GM21360 (cell line): Measurements from ENCODE around the gene PPP1R3C.

ENCODE experiments used
- ATAC-seq: cut with Tn5 transposase; IDR thresholded peaks from one replicate; pipeline ENCODE4 v1.9.1; 2021; ENCODE audit warnings: mild to moderate bottlenecking, moderate library complexity; ENCODE audit not compliant: unreplicated experiment

The PPP1R3C gene

DNA sequence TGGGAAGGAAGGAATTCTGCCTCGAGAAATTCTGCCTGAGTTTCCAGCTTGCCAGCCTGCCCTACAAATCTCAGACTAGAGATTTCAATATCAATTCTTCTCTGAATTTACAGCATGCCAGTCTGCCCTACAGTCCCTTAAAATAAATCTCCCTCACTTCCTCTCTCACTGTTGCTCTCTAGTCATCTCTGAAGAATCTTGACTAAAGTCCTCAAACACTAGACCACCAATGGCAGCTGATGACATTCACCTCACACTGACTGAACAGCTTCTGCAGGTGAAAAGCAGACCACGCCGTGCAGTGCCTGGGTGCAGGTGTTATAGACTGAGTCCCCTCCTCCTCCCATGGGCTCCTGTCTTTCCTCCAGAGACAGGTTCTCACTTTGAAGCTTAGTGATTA lies 30.4 kb downstream of the PPP1R3C start:
- no peak for ATAC-seq

DNA sequence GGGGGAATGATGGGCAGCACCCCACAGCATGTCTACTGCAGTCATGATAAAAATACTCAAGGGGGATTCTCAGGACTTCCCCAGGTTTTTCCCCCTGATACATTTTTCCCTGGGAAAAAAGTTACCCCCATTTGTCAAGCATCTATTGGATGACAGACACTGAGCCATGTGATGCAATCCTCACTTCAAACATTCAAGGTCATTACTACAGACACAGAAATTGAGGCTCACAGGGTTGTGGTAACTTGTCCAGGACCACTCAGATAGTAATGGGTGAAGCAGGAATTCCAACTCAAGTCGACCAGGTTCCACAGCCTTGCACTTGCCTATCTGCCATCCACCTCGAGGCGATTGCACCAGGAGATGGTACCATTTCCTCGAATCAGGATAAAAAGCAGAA lies 31.7 kb downstream of the PPP1R3C start:
- no peak for ATAC-seq

DNA sequence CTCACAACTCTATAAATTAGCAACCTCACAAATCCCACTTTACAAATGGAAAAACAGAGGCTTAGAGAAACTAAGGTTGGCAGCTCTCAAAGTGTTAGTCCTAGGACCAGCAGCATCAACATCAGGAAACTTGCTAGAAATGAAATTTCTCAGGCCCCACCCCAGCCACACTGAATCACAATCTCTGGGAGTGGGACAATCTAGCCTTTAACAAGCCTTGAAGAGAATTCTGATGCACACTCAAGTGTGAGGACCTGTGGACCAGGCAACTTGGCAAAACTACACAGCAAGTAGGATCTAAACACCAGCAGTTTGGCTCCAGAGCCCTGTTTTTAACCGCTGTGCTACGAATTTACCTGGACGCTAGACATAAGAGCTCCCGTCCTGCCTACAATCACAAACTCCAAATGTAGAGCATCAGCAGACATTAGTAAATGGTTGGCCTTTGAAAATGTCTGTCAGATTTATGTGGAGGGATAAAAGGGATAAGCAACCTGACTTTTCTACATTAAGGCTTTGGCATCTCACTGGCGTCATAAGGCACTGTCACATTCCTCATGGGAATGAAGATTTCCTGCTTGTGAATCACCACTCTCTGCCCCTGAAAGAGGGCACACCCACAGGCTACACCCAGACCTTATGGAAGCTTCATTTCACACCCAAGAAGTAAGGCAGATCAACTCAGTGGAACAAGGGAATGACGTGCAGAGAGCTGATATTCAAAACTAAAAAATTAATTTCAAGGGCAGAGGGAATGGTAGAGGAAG lies 34.5 kb downstream of the PPP1R3C start:
- ATAC-seq, result no peak

DNA sequence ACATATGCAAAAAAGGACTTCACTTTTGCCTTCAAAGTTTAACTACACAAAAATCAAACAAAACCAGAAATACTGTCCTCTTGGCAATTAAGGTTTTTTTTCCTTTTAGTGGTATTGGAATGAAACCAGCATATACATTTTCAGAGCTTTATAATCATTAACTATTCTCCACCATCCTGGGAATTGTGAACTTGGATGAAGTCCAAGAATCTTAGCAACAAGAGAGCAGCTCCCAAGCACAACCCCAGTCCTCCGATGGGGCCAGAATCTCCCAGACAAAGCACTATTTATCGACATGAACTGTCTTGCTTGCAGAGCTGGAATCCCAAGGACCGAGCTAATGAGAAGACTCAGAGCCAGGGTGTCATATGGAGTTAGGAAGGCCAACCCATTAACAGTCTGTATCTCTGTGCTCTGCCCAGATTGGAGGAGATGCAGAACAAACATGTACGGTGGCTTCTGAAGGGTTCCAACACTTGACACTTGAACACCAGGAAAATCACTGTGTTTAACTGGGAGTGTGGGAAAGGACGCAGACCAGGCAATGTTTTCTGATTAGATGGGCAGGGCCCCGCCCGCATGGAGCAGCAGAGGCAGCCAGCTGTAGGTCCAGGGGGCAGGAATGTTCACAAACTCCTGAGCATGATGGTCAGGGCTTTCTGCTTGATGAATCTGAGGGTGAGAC lies 35.5 kb downstream of the PPP1R3C start:
- ATAC-seq, result no peak

DNA sequence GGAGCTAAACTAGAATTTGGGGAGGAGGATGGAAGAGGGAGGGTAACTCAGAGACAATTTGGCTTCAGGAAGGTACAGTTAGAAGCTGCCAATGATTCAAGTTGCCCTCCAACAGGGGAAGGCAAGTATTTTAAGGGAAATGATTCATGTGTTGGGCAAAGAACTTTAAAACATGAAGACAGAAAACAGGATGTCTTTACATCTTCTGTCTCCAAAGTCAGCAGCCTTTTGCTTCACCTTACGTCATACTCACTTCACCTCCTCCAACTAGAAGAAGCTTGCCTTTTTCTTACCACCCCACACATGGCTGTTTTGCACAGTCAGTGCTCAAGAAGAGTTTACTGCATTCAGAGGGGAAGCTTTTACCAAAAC lies 36.1 kb downstream of the PPP1R3C start:
- ATAC-seq, result no peak

DNA sequence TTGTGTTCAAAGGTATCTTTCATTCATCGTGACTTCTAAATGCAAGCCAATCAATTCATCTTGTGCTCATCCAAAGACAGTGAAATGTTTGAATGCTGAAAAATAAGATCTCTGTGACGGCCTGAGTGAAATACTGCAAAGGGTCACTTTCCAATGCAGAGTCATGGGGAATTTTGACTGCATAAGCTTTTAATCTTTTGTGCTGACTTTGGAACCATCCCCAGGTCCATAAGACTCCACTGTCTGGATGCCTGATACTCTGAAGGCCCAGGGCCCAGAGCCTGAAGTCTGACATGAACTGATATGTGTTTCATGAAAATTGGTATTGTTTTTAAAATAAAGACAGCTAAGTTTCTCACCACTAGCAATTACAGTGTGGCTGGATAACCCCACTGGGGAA lies 39.0 kb downstream of the PPP1R3C start:
- ATAC-seq, result no peak

DNA sequence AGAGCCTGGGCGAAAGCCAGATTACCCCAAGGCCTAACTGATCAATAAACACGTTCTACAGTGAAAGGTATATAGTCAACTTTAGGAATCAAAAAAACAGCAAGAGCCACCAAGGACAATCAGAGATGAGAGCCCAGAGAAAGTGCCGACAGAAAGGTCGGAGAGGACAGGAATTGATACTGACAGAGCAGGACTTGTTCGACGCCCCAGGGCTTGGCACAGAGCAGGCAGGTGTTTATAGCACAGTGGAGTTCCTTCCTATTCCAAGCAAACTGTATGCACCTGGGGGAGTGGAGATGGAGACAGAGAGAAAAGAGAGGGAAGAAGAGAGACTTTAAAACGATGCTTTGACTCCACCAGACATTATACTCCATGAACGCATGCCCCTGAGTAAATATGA lies 39.5 kb downstream of the PPP1R3C start:
- no peak for ATAC-seq

DNA sequence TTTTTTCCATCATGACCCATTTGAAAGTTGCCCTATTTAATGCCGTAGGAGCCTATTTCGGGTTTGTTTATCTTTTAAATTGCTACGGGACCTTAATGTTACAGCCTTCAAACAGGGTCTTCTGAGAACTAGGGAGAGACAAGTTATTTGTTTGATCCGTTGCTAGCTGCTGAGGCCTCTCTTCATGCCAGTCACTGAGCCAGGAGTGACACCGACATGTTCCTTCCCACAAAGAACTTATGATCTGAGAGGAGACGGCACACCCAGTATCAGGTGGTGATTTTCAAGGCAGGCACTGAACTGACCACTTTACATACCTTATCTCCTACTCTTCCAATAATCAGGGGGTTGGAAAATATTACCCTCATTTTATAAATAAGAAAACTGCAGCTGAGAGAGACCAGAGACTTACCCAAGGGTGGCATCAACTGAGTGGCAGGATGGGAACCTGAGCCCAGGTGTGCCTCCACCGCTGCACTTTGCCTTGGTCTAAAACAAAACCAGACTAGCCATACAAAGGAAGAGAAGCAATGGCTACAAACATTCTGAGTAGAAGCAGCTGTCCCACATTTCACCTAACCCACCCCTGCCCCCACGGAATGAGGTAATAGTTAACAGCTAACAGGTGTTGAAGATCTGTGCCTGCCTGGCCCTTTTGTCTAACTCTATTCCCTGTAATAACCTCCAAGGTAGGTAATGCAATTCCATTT lies 40.5 kb downstream of the PPP1R3C start:
- ATAC-seq, result no peak

DNA sequence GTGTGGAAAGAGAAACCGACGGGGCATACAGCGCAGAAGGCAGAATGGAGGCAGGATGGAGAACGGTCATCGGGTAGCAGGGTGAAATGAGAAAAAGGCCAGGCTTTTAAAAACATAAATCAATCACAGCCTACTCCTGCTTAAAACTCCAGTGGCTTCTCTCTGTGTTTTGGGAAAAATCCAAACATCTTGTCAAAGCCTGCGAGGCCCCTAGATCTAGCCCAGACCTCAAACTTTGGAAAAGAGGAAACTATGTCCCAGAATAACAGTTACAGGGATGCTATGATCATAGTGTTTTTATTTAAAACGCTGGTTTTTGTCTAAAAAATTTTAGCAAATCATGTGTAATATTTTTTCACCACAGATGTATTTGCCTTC lies 41.1 kb downstream of the PPP1R3C start:
- ATAC-seq, result no peak

DNA sequence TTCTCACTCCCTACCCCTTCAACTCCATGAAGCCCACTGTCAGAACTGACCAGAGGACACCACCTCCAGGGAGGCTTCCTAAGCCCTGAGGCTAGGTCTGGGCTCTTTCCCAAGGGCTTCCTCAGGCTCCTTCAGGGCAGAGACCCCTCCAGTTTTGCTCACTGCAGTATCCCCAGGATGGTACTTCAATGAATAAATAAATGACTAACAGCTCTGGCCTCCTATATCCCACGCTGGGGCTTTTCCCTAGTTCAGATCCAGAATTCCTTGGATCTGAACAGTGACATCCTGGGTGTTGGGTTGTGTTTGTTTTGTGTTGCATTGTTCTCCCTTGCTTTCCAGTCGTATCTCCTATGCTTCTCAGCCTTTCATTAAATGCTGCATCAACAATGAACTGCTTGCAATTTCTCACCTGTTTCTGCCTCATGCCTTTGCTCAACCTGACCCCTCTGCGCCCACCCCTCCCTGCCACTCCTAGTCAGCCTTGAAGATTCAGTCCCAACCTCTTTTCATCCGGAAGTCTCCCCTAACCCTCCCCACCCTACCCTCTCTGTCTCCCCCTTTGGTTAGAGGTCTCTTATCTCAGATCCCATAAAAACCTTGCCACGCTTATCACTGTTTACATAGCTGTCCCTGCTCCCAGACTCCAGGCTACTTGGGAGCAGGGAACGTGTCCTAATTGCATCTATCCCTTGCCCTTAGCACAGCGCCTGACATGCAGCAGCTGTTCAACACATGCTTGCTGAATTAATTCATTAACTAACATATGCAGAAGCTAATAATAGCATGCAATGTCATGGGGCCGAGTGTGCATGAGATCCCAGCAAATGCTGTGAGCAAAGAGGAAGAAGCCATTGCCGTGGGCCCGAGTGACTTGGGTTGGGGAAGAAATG lies 41.7 kb downstream of the PPP1R3C start:
- ATAC-seq, result no peak

DNA sequence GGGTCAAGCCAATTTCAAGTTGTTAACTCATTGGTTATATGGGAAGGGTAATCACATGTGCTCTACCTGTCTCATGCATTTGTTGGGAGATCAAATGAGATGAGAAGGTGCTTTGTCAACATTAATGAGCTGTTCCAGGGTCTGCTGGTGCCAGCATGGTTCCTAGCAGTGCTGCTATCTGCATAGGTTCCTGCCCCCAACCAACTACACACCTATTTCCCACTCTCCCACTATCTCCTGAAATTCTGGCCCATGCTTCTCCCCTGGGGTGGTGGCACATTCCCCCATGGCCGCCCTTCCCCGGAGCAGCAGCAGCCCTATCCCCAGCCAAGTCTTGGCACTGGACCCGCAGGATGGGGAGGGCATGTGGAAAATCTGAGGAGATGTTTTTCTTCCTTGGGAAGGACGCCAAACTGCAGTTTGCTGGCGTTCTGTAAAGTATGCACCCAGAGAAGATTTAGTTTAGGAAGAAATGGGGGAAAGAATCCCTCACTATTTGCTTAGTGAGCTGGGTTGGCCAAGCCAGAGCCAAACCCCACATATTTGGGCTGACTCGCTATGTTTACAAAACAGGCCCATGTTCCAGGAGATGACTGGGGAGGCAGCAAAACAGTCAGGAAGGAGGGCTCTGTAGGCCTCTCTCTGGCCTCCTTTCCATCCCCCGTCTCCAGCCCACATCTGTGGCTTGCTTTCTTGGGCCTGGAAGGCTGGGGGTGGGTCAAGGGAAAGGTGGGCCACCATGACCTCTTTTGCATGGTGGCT lies 42.5 kb downstream of the PPP1R3C start:
- ATAC-seq, result no peak

DNA sequence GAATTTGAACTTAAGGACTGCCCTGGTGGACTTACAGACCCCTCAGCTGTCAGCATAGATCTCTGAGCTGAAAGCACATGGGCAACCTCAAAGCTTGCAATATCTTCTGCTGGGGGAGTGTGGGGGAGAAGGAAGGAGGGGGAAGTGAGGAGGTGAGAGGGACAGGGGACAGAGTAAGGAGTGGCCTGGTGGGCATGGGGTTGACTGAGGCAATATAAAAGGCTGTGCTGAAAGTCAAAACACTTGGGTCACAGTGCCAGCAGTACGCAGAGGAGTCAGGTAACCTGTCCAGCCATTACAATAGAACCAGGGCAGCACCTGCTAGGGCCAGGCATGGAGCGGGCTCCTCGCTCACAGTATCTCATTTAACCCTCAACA lies 43.2 kb downstream of the PPP1R3C start:
- ATAC-seq, result no peak

DNA sequence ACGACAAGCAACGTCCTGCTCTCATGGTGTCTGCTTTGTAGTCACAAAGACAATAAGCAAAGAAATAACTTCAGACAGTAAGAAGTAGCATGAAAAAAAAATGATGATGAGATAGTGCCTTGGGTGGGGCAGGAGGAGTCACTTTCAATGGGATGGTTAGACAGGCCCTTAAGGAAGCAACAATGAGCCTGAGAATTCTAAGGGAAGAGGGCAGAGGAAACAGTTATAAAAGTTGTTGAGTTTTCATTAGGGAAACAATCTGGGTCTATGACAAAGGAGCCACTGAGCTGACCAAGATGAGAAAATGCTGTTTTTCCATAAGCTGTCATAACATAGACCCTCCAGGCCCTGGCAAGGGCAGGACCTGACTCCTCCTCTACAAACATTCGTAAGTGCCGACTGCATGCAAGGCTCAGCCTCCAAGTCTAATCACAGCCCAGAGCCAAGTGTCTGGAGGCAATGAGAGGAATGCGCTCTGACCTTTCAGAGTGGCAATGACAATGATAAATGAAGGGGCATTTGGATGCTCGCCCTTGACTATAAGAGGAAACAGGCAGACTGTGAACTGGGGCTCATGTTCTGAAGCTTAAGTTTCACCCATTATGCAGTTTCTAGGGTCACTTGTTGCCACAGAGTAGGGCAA lies 43.7 kb downstream of the PPP1R3C start:
- ATAC-seq, result no peak

DNA sequence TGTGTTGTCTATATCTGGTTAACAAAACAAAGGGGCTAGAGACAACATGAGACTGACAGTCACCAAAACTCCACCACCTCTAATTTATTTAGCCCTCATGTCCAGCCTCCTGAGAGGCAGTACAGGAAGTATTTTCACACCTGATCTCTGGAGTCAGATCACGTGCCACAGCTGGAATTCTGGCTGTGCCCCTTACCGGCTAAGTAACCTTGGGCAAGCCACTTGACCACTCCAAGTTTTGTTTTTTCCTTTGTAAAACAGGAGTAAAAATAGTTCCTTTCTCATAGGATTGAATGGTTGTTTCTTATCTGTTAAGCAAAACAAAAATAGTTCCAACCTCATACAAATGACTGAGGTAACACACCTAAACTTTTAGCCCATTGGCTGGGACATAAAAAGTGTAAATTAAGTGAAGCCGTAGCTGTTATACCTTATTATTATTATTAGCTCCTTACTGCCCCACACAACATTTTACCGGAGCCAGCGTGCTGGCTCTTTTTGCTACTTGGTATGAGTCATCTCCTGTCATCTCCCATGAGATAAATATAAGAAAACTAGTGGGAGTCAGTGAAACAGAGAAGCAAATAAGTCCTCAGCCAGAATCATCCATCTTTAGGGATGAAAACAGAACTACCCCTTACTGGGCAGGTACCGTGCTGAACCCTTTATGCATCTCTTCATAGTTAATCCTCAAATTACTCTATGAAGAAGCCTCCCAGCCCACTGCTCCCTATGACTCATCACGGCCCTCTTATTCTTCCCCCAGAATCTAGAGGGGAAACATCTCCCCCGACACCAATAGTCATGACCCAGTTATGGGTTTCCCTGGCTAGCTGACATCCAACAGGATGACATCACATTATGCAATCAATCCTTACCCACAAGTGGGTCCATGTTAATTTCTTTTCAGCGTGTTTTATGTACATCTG lies 44.9 kb downstream of the PPP1R3C start:
- ATAC-seq, result no peak

DNA sequence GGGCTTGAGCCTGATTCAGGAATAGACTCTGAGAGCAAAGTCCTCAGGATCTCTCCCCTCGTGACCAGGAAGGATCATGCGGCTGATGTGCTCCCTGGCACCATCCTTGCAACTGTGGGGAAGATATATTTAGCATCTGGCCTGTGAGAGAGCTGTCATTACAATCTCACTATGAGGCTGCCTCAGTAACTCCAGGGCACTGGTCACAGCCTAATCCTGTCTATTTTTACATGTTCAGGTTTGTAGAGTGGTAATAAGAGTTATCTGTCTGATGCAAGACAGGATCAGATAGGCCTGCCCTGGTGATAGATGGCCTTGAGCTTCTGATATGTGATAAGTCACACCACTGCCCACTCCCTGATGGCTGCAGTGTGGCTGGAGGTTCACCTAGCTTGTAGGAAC lies 50.7 kb downstream of the PPP1R3C start:
- ATAC-seq, result no peak

DNA sequence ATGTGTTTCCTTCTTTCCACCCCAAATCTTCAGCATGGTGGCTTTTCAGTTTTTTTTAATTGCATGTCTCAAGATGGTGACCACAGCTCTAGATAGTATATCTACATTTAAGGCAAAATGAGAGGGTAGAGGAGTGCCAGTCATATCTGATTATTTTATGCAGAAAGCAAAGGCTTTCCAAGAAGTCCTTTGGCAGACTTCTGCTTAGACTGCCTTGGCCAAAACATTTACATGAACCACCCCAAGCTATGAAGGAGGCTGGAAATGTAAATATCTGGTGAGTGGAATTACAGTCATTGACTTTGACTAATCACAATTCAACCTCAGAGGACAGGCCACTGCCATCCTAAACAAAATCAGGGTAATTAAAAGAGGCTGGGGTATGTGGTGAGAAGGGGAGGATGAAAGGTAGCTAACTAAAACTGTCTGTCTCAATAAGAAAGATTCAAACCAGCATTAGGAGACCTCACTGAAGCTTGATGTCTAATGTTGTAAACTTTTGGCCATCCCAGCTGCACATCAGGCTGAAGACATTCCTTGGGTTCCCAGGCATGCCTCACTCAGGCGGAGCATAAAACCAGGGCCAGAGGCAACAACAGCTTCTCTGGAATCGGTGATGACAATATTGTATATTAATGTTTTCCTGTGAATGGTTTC lies 53.4 kb downstream of the PPP1R3C start:
- ATAC-seq, result no peak
